Thyroid gland (tissue), 4 donors: ENCODE measurements around the gene RRM2. TPM values are rescaled to one million over a fixed set of nuclear protein-coding genes. Genes with fewer than 3 reads are reported as not detected.

ENCODE experiments used
- DNase-seq, 2 donors: peaks; one replicate each; pipeline ENCODE4 v3.0.0-alpha.2; 2019
- H3K27ac ChIP-seq, 3 donors: fragments of 200-600 bp; sonication (generic); 1 replicate in 2 of 3; 2 replicates in 1 of 3; pipeline ENCODE4 v1.5.1; 2016 to 2019; ENCODE audit warnings: mild to moderate bottlenecking in 1 of 3, moderate library complexity in 1 of 3
- H3K27me3 ChIP-seq: fragments of 200-600 bp; sonication (generic); one replicate; pipeline ENCODE4 v1.5.1; 2019
- H3K36me3 ChIP-seq, 2 donors: fragments of 200-600 bp; sonication (generic); one replicate each; pipeline ENCODE4 v1.5.1; 2016 to 2019
- H3K4me1 ChIP-seq, 2 donors: fragments of 200-600 bp; sonication (generic); one replicate each; pipeline ENCODE4 v1.5.1; 2017 to 2019
- H3K4me3 ChIP-seq, 3 donors: fragments of 200-600 bp; sonication (generic); replicated peaks in 1 of 3; 1 replicate in 2 of 3; 2 replicates in 1 of 3; pipeline ENCODE4 v1.5.1; 2016; ENCODE audit warnings: mild to moderate bottlenecking in 1 of 3
- H3K9me3 ChIP-seq: fragments of 200-600 bp; sonication (generic); one replicate; pipeline ENCODE4 v1.5.1; 2017
- CTCF ChIP-seq, 6 experiments: fragments of 200-600 bp in 3 of 6; fragments of 450-650 bp in 3 of 6; sonication (generic) in 3 of 6; IDR thresholded peaks; one replicate each; pipeline ENCODE4 v1.5.1; 2016 to 2019; ENCODE audit warnings: antibody characterized with exemption in 6 of 6, mild to moderate bottlenecking in 2 of 6, inconsistent platforms in 1 of 6, moderate library complexity in 1 of 6
- POLR2A ChIP-seq, 2 donors: fragments of 450-650 bp; IDR thresholded peaks; one replicate each; pipeline ENCODE4 v1.6.1; 2017; ENCODE audit warnings: antibody characterized with exemption in 2 of 2, mild to moderate bottlenecking in 2 of 2, moderate library complexity in 1 of 2
- WGBS, 2 donors: methylation state at CpG; one replicate each; pipeline ENCODE4 v1.1.5; 2017; 5-methylcytosine and 5-hydroxymethylcytosine counted together
- intact Hi-C: fragments of 100-400 bp; cut with DNase I; formaldehyde crosslinking; loops from one replicate; pipeline ENCODE4 v1.15.1; 2023
- total RNA-seq, 4 donors: library from RNA; depleted of rRNA; stranded (reverse); fragments of >200 nt; gene quantifications; one replicate each; pipeline ENCODE4 v1.2.3, GENCODE V29; 2016

RRM2 gene
- total RNA-seq, 4 donors from 2014 or later: 0.27 to 0.83 (median 0.75) TPM; not detected in 1

GRCh38 chr2:10076511-10076910 is 46.0 kb upstream of the RRM2 start:
- 80 to 93% methylated on average over 13 of the region's 13 CpGs for WGBS, 2 donors
- TF ChIP-seq CTCF (IDR thresholded peaks at IDR 0.05): no peak
- TF ChIP-seq POLR2A (IDR thresholded peaks at IDR 0.05): no peak
- Histone ChIP-seq H3K9me3 (no peaks in the 10 kb centered on the region), H3K27me3 (no peaks in the 10 kb centered on the region), H3K4me3 (no peak overlapping the region), H3K4me1 (peaks cover 10 to 23% of the 10 kb centered on the region in 2 donors), H3K36me3 (no peaks in the 10 kb centered on the region), H3K27ac (no peak overlapping the region)
- no peak for DNase-seq
- intact Hi-C loops: no loop called here

GRCh38 chr2:10076988-10077527 is 45.5 kb upstream of the RRM2 start:
- peaks cover 10 to 23% of the 10 kb centered on the region in 2 donors for H3K4me1 ChIP-seq
- H3K27me3 ChIP-seq: no peaks in the 10 kb centered on the region
- TF ChIP-seq POLR2A (IDR thresholded peaks at IDR 0.05): no peak
- TF ChIP-seq CTCF (IDR thresholded peaks at IDR 0.05): no peak
- no peak overlapping the region for H3K4me3 ChIP-seq
- H3K36me3 ChIP-seq: no peaks in the 10 kb centered on the region
- intact Hi-C loops: no loop called here
- no peak for DNase-seq
- WGBS, 2 donors: 86 to 90% methylated on average over 5 of the region's 5 CpGs
- no peaks in the 10 kb centered on the region for H3K9me3 ChIP-seq
- H3K27ac ChIP-seq: no peak overlapping the region

- 79 to 88% methylated on average over 7 of the region's 7 CpGs for WGBS, 2 donors
- Histone ChIP-seq H3K36me3 (no peaks in the 10 kb centered on the region), H3K9me3 (no peaks in the 10 kb centered on the region), H3K27ac (no peak overlapping the region), H3K27me3 (no peaks in the 10 kb centered on the region), H3K4me1 (peaks cover 10 to 24% of the 10 kb centered on the region in 2 donors), H3K4me3 (no peak overlapping the region)
- intact Hi-C loops: no loop called here
- TF ChIP-seq CTCF (IDR thresholded peaks at IDR 0.05) (no peak), POLR2A (IDR thresholded peaks at IDR 0.05) (no peak)
- DNase-seq: no peak
These were observed 44.5 kb upstream of the RRM2 start for GRCh38 chr2:10078001-10078400.

GRCh38 chr2:10078704-10079265 is 43.8 kb upstream of the RRM2 start:
- peaks cover 14 to 31% of the 10 kb centered on the region in 2 donors for H3K4me1 ChIP-seq
- H3K9me3 ChIP-seq: no peaks in the 10 kb centered on the region
- no peaks in the 10 kb centered on the region for H3K36me3 ChIP-seq
- 16 to 28% methylated on average over 11 to 12 of the region's 12 CpGs for WGBS, 2 donors
- no peak for DNase-seq
- H3K4me3 ChIP-seq: peak overlapping the region in 1 of 3 donors; percentile 43
- H3K27ac ChIP-seq: peak overlapping the region in 2 of 3 donors; percentile 17 to 89
- H3K27me3 ChIP-seq: no peaks in the 10 kb centered on the region
- TF ChIP-seq CTCF (IDR thresholded peaks at IDR 0.05) (no peak), POLR2A (IDR thresholded peaks at IDR 0.05) (no peak)
- intact Hi-C loops: no loop called here

GRCh38 chr2:10079266-10079869 is 43.2 kb upstream of the RRM2 start:
- no peaks in the 10 kb centered on the region for H3K9me3 ChIP-seq
- no peaks in the 10 kb centered on the region for H3K27me3 ChIP-seq
- 1 to 2% methylated on average over 21 to 22 of the region's 53 CpGs for WGBS, 2 donors
- peaks cover 14 to 35% of the 10 kb centered on the region in 2 donors for H3K4me1 ChIP-seq
- DNase-seq: peak; percentile 83 to 85
- no peak for TF ChIP-seq POLR2A (IDR thresholded peaks at IDR 0.05)
- no peak for TF ChIP-seq CTCF (IDR thresholded peaks at IDR 0.05)
- no peaks in the 10 kb centered on the region for H3K36me3 ChIP-seq
- intact Hi-C loops: no loop called here
- H3K27ac ChIP-seq: peak overlapping the region in 2 of 3 donors; percentile 53 to 89
- H3K4me3 ChIP-seq: peak overlapping the region in 1 of 3 donors; percentile 43
